HG03135 (cell line): Measurements from ENCODE around the gene UBE2D4.
"Not testable (repeated sequence)": the region's sequence is repeated elsewhere in the genome, so short reads cannot be mapped to it uniquely, and the experiment has no call there.

Experiments used
- ATAC-seq: cut with Tn5 transposase; IDR thresholded peaks from one replicate; pipeline ENCODE4 v1.9.1; 2021; ENCODE audit warnings: mild to moderate bottlenecking, moderate library complexity; ENCODE audit not compliant: unreplicated experiment

The UBE2D4 gene

GRCh38 chr7:43925984-43926797, at the start of gene UBE2D4:
Gene UBE2D4 (plus strand): TSS chr7:43926436. CDS start chr7:43926533, 97 bp downstream.
- peak; percentile 90 for ATAC-seq

- no peak for ATAC-seq
These were observed 49.1 kb upstream of the UBE2D4 start for GRCh38 chr7:43876976-43877745.

- no peak for ATAC-seq
These were observed 48.0 kb upstream of the UBE2D4 start for GRCh38 chr7:43877968-43878864.

GRCh38 chr7:43878867-43879266, 47.4 kb upstream of the UBE2D4 start:
- no peak for ATAC-seq

- ATAC-seq, result no peak
These were observed 46.8 kb upstream of the UBE2D4 start for GRCh38 chr7:43879477-43879876.

GRCh38 chr7:43880596-43880995, 45.6 kb upstream of the UBE2D4 start:
- ATAC-seq, result no peak

- no peak for ATAC-seq
These were observed 42.0 kb upstream of the UBE2D4 start for GRCh38 chr7:43884209-43884608.

GRCh38 chr7:43884617-43885016, 41.6 kb upstream of the UBE2D4 start:
- ATAC-seq, result no peak

- ATAC-seq, result no peak
These were observed 37.0 kb upstream of the UBE2D4 start for GRCh38 chr7:43888993-43889945.

- no peak for ATAC-seq
These were observed 35.8 kb upstream of the UBE2D4 start for GRCh38 chr7:43890468-43890867.

- ATAC-seq, result no peak
These were observed 34.9 kb upstream of the UBE2D4 start for GRCh38 chr7:43891069-43891955.

- ATAC-seq, result no peak
These were observed 30.3 kb upstream of the UBE2D4 start for GRCh38 chr7:43895847-43896415.

GRCh38 chr7:43898571-43898970, 27.7 kb upstream of the UBE2D4 start:
- ATAC-seq, result not testable (repeated sequence)

- no peak for ATAC-seq
These were observed 23.6 kb upstream of the UBE2D4 start for GRCh38 chr7:43902542-43903054.

GRCh38 chr7:43904533-43905208, 21.6 kb upstream of the UBE2D4 start:
- no peak for ATAC-seq

GRCh38 chr7:43905209-43905946, 20.9 kb upstream of the UBE2D4 start:
- no peak for ATAC-seq

GRCh38 chr7:43905956-43906330, 20.3 kb upstream of the UBE2D4 start:
- peak; percentile 24 for ATAC-seq
